SK-N-MC (cell line): Measurements from ENCODE around the gene CHMP4B.

Experiments
- EZH2 ChIP-seq: fragments of 200-600 bp; sonication (generic); IDR thresholded peaks from one replicate; pipeline ENCODE4 v1.6.1; 2017; ENCODE audit warnings: antibody characterized with exemption
- POLR2AphosphoS5 ChIP-seq: IDR thresholded peaks from 2 replicates; pipeline ENCODE4 v1.6.1; 2012; ENCODE audit warnings: mild to moderate bottlenecking, low read depth, low read length, borderline replicate concordance

GRCh38 chr20:33773412-33774089 is 37.6 kb upstream of the CHMP4B start:
- TF ChIP-seq POLR2AphosphoS5 (no peak), EZH2 (no peak)
